GM12865 (cell line): ENCODE results near the gene USP36.
"Not testable (repeated sequence)": the region's sequence is repeated elsewhere in the genome, so short reads cannot be mapped to it uniquely, and the experiment has no call there.

Experiments
- DNase-seq: peaks from one replicate; pipeline ENCODE4 v3.0.0; 2010; ENCODE audit warnings: low read depth
- H3K4me3 ChIP-seq: 2 replicates; pipeline ENCODE4 v1.5.1; 2011; ENCODE audit warnings: mild to moderate bottlenecking, low read depth, low read length, control low read depth
- CTCF ChIP-seq: IDR thresholded peaks from 2 replicates; pipeline ENCODE4 v1.5.1; 2011; ENCODE audit warnings: low read length, control low read depth, low read depth, inconsistent platforms; ENCODE audit not compliant: insufficient read depth; ENCODE audit errors: missing control alignments

The USP36 gene

GRCh38 chr17:78840780-78841611 lies at the start of gene USP36:
Gene USP36, minus strand, starts transcription at chr17:78840814. Its CDS starts 4,451 bp downstream, at chr17:78836363.
- TF ChIP-seq CTCF, result no peak
- DNase-seq, result peak; percentile 100
- peak within 1 kb of the TSS; percentile 95 for H3K4me3 ChIP-seq

GRCh38 chr17:78890096-78890495 lies 49.5 kb upstream of the USP36 start:
- not testable (repeated sequence) for DNase-seq, H3K4me3 ChIP-seq

- no peak overlapping the region for H3K4me3 ChIP-seq
- DNase-seq, result peak; percentile 62
- no peak for TF ChIP-seq CTCF
Observed at GRCh38 chr17:78889531-78889930, 48.9 kb upstream of the USP36 start.

GRCh38 chr17:78888941-78889518 lies 48.4 kb upstream of the USP36 start:
- H3K4me3 ChIP-seq, result no peak overlapping the region
- TF ChIP-seq CTCF, result no peak
- no peak for DNase-seq

GRCh38 chr17:78886954-78887353 lies 46.3 kb upstream of the USP36 start:
- TF ChIP-seq CTCF, result no peak
- no peak for DNase-seq
- no peak overlapping the region for H3K4me3 ChIP-seq

- H3K4me3 ChIP-seq, result no peak overlapping the region
- DNase-seq, result no peak
- no peak for TF ChIP-seq CTCF
Observed at GRCh38 chr17:78885956-78886355, 45.3 kb upstream of the USP36 start.

- no peak for TF ChIP-seq CTCF
- H3K4me3 ChIP-seq, result no peak overlapping the region
- DNase-seq, result no peak
Observed at GRCh38 chr17:78884876-78885667, 44.5 kb upstream of the USP36 start.
